NCI-H1105 treated with DMSO at 0.1 percent for 48 hours (cell line): ENCODE data around the gene FEN1.

Experiments used
- DNase-seq: peaks from one replicate; lab custom pipeline; 2025; lab: John Stamatoyannopoulos, UW

Gene FEN1

GRCh38 chr11:61795459-61795858 lies 2.7 kb downstream of the FEN1 start:
- no peak for DNase-seq

- no peak for DNase-seq
Observed at GRCh38 chr11:61795876-61796526, 3.3 kb downstream of the FEN1 start.

- peak; percentile 75 for DNase-seq
Observed at GRCh38 chr11:61797263-61797944, 4.7 kb downstream of the FEN1 start.

- DNase-seq, result no peak
Observed at GRCh38 chr11:61799665-61800284, 7.1 kb downstream of the FEN1 start.

- no peak for DNase-seq
Observed at GRCh38 chr11:61800331-61801281, 7.9 kb downstream of the FEN1 start.

GRCh38 chr11:61802605-61803004 lies 9.9 kb downstream of the FEN1 start:
- no peak for DNase-seq

- DNase-seq, result no peak
Observed at GRCh38 chr11:61803889-61804647, 11.4 kb downstream of the FEN1 start.

- DNase-seq, result no peak
Observed at GRCh38 chr11:61805146-61805545, 12.4 kb downstream of the FEN1 start.

- no peak for DNase-seq
Observed at GRCh38 chr11:61806785-61807184, 14.1 kb downstream of the FEN1 start.

GRCh38 chr11:61810671-61811175 lies 18.0 kb downstream of the FEN1 start:
- DNase-seq, result no peak

GRCh38 chr11:61811831-61812230 lies 19.1 kb downstream of the FEN1 start:
- DNase-seq, result no peak

GRCh38 chr11:61812736-61813411 lies 20.2 kb downstream of the FEN1 start:
- no peak for DNase-seq

- peak; percentile 21 for DNase-seq
Observed at GRCh38 chr11:61814247-61814957, 21.7 kb downstream of the FEN1 start.

GRCh38 chr11:61814958-61815789 lies 22.5 kb downstream of the FEN1 start:
- DNase-seq, result peak; percentile 92

- peak; percentile 82 for DNase-seq
Observed at GRCh38 chr11:61815790-61816735, 23.4 kb downstream of the FEN1 start.

- DNase-seq, result peak; percentile 97
Observed at GRCh38 chr11:61816736-61817455, 24.2 kb downstream of the FEN1 start, which contains the start of gene FADS1. TSS of gene FADS1 (minus strand) at chr11:61817003. CDS start at chr11:61816929, 74 bp downstream.
